CD14-positive monocyte (primary cell): Measurements from ENCODE around the gene SFTPB. TPM values are rescaled to one million over a fixed set of nuclear protein-coding genes. Genes with fewer than 3 reads are reported as not detected.

Experiments
- DNase-seq, 3 donors: peaks; one replicate each; pipeline ENCODE4 v3.0.0-alpha.2; 2011 to 2022
- H2AFZ ChIP-seq: 2 replicates; pipeline ENCODE4 v1.6.0; 2012; ENCODE audit warnings: mild to moderate bottlenecking, low read depth, low read length, inconsistent platforms; ENCODE audit not compliant: insufficient read depth, poor library complexity, severe bottlenecking
- H3K27ac ChIP-seq, 2 donors: 1 replicate in 1 of 2; 2 replicates in 1 of 2; pipeline ENCODE4 v1.5.1; 2012 to 2013; ENCODE audit warnings: low read length in 2 of 2, control low read depth in 1 of 2, inconsistent platforms in 1 of 2, low read depth in 1 of 2, mild to moderate bottlenecking in 1 of 2
- H3K27me3 ChIP-seq, 2 donors: one replicate each; pipeline versions ENCODE4 v1.6.0 to v1.6.1; 2011 to 2013; ENCODE audit warnings: low read length in 2 of 2; ENCODE audit not compliant: control insufficient read depth in 2 of 2, insufficient read depth in 2 of 2
- H3K36me3 ChIP-seq, 2 donors: replicated peaks in 1 of 2; 1 replicate in 1 of 2; 2 replicates in 1 of 2; pipeline versions ENCODE4 v1.5.1 to v1.6.1; 2012 to 2013; ENCODE audit warnings: low read length in 2 of 2, control low read depth in 1 of 2, inconsistent platforms in 1 of 2, mild to moderate bottlenecking in 1 of 2; ENCODE audit not compliant: insufficient read depth in 2 of 2, control insufficient read depth in 1 of 2
- H3K4me1 ChIP-seq, 2 donors: 1 replicate in 1 of 2; 2 replicates in 1 of 2; pipeline versions ENCODE4 v1.5.1 to v1.6.1; 2012 to 2013; ENCODE audit warnings: low read length in 2 of 2, control low read depth in 1 of 2, inconsistent platforms in 1 of 2, mild to moderate bottlenecking in 1 of 2, moderate library complexity in 1 of 2; ENCODE audit not compliant: insufficient read depth in 2 of 2, control insufficient read depth in 1 of 2
- H3K4me2 ChIP-seq: replicated peaks from 2 replicates; pipeline ENCODE3; 2012; ENCODE audit warnings: low read length, moderate library complexity, mild to moderate bottlenecking; ENCODE audit not compliant: poor library complexity, severe bottlenecking; ENCODE audit errors: extremely low read depth
- H3K4me3 ChIP-seq, 3 experiments: fragments of 200-600 bp in 1 of 3; sonication (generic) in 1 of 3; replicated peaks in 1 of 3; 1 replicate in 2 of 3; 2 replicates in 1 of 3; pipeline ENCODE4 v1.5.1; 2011 to 2013; ENCODE audit warnings: low read length in 3 of 3, mild to moderate bottlenecking in 3 of 3, control low read depth in 2 of 3, low read depth in 2 of 3, inconsistent platforms in 1 of 3, moderate library complexity in 1 of 3
- H3K79me2 ChIP-seq: 2 replicates; pipeline ENCODE4 v1.6.0; 2012; ENCODE audit warnings: mild to moderate bottlenecking, control low read depth, inconsistent platforms, low read length, moderate library complexity; ENCODE audit not compliant: insufficient read depth
- H3K9ac ChIP-seq: 2 replicates; pipeline ENCODE4 v1.6.0; 2017; ENCODE audit warnings: low read length, mild to moderate bottlenecking; ENCODE audit not compliant: insufficient read depth, poor library complexity, severe bottlenecking
- H3K9me3 ChIP-seq, 2 donors: replicated peaks in 1 of 2; 1 replicate in 1 of 2; 2 replicates in 1 of 2; pipeline versions ENCODE4 v1.5.1 to v1.6.1; 2012 to 2013; ENCODE audit warnings: low read length in 2 of 2, control low read depth in 1 of 2; ENCODE audit not compliant: control insufficient read depth in 1 of 2, insufficient read depth in 1 of 2
- H4K20me1 ChIP-seq: 2 replicates; pipeline ENCODE4 v1.6.0; 2012; ENCODE audit warnings: mild to moderate bottlenecking, low read length, control low read depth, moderate library complexity; ENCODE audit not compliant: insufficient read depth
- H3K27ac Mint-ChIP-seq, 7 donors: one replicate each; pipeline ENCODE4 v1.8.0; 2020; ENCODE audit warnings: mild to moderate bottlenecking in 7 of 7, mixed read lengths in 7 of 7, moderate library complexity in 6 of 7, inconsistent platforms in 2 of 7
- H3K27me3 Mint-ChIP-seq, 3 donors: one replicate each; pipeline ENCODE4 v1.8.0; 2021 to 2022; ENCODE audit warnings: low read depth in 3 of 3, mild to moderate bottlenecking in 3 of 3, mixed read lengths in 3 of 3, moderate library complexity in 3 of 3, inconsistent platforms in 1 of 3
- H3K36me3 Mint-ChIP-seq, 2 donors: one replicate each; pipeline ENCODE4 v1.8.0; 2020; ENCODE audit warnings: mixed read lengths in 2 of 2, inconsistent platforms in 1 of 2, mild to moderate bottlenecking in 1 of 2
- H3K4me1 Mint-ChIP-seq: one replicate; pipeline ENCODE4 v1.8.0; 2020; ENCODE audit warnings: mild to moderate bottlenecking, mixed read lengths
- H3K4me3 Mint-ChIP-seq, 2 donors: one replicate each; pipeline ENCODE4 v1.8.0; 2020; ENCODE audit warnings: mild to moderate bottlenecking in 2 of 2, mixed read lengths in 2 of 2, moderate library complexity in 1 of 2
- H3K9me3 Mint-ChIP-seq, 7 donors: one replicate each; pipeline ENCODE4 v1.8.0; 2020 to 2022; ENCODE audit warnings: mixed read lengths in 7 of 7, mild to moderate bottlenecking in 6 of 7, moderate library complexity in 6 of 7, inconsistent platforms in 2 of 7
- CTCF ChIP-seq: fragments of 200-600 bp; IDR thresholded peaks from one replicate; pipeline ENCODE4 v1.8.0; 2022; ENCODE audit warnings: antibody characterized with exemption, mild to moderate bottlenecking
- WGBS: methylation state at CpG from one replicate; pipeline ENCODE4 v1.1.5; 2013; ENCODE audit warnings: missing lambda C conversion rate; ENCODE audit not compliant: insufficient coverage; 5-methylcytosine and 5-hydroxymethylcytosine counted together
- intact Hi-C, 2 donors: fragments of 100-400 bp; cut with micrococcal nuclease; formaldehyde crosslinking; loops; one replicate each; pipeline versions ENCODE4 v1.15.0 to v1.15.1; 2023
- polyA plus RNA-seq, 3 donors: library from polyadenylated mRNA; depleted of rRNA in 1 of 3; unstranded in 2 of 3; stranded (reverse) in 1 of 3; fragments of 300-500 nt in 2 of 3; fragments of >200 nt in 1 of 3; fragmentation: Illumina TruSeq in 2 of 3; gene quantifications; 1 replicate in 2 of 3; 2 replicates in 1 of 3; pipeline ENCODE4 v1.2.3, GENCODE V29; 2012 to 2021

Gene SFTPB
- polyA plus RNA-seq, 3 donors = 0.18 to 0.47 TPM; not detected in 1

DNA sequence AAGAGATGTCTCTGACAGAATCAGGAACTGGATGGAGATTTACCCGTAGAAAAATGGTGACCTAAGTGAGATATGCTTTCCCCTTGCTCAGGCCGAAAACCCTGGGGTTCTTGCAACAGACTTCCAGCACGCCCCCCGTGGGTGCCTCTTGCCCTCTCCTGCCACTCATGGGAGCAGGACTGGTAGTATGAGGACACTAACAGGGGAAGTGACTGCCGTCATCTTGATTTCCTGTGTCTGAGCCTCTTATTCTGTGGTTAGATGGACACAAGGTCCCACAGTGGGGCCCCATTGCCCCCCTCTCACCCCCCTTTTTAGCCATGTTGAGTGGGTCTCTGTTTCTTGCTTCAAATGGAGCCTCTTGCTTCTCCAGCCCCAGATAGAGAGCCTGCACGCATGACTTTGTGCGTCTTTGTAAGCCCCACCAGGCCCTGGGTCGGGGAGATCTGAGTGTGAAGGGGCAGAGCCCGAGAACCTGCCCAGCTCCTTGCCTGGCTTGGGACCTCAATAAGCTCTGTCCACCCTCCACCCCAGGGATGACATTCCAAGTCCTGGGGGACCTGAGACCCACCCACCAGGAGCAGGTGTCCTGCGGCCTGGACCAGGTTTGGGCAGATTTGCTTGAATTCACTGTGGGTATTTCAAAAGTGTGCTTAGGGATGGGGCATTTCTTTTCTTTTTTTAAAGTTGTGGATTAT, 38.7 kb upstream of the SFTPB start:
- peak overlapping the region in 1 of 3 experiments; percentile 53 for H3K4me3 ChIP-seq
- intact Hi-C loops = loop anchor here in 1 of 2 donors (5.0 kb wide), 1 partner anchor 34 kb away; no protein-coding TSS in a partner anchor
- H3K4me2 ChIP-seq = peak overlapping the region; percentile 64
- H3K4me1 ChIP-seq = peaks cover 100% of the 10 kb centered on the region in 2 donors
- peak; percentile 92 to 98 (median 95) for DNase-seq
- no peaks in the 10 kb centered on the region for H3K36me3 ChIP-seq
- peaks cover 3 to 5% of the 10 kb centered on the region in 2 donors for H3K36me3 Mint-ChIP-seq
- H3K9me3 Mint-ChIP-seq = peaks cover 0 to 3% (median 2%) of the 10 kb centered on the region in 7 donors
- peak overlapping the region; percentile 97 to 100 (median 99) for H3K27ac Mint-ChIP-seq
- H3K27ac ChIP-seq = peak overlapping the region; percentile 97 to 99
- TF ChIP-seq CTCF = no peak
- H3K4me3 Mint-ChIP-seq = peak overlapping the region; percentile 7 to 52
- H3K27me3 Mint-ChIP-seq = no peaks in the 10 kb centered on the region
- H3K9ac ChIP-seq = peak overlapping the region; percentile 77
- no peaks in the 10 kb centered on the region for H3K79me2 ChIP-seq
- 16% methylated on average over 7 of the region's 10 CpGs for WGBS
- no peaks in the 10 kb centered on the region for H3K27me3 ChIP-seq
- H3K4me1 Mint-ChIP-seq = peaks cover 92% of the 10 kb centered on the region
- peak overlapping the region; percentile 5 for H2AFZ ChIP-seq
- no peaks in the 10 kb centered on the region for H4K20me1 ChIP-seq
- no peaks in the 10 kb centered on the region for H3K9me3 ChIP-seq

DNA sequence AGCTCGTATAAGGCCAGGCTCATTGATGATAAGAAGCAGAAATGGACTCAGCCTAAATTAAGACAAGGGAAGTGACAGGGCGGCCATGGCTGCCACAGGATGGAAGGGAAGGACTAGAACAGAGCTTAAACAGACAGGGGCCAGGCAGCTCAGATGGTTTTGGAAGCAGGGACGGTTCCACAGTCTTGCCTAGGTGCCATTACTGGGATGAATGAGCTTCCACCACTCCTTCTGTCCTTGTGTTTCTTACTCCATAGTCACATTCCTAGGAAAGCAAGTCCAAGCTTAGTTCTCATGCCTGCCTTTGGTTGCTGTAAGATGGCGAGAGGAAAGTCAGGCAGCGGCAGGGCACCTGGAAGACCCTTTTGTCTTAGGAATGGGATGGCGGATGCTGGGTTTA, 38.1 kb upstream of the SFTPB start:
- Mint-ChIP-seq H3K9me3 (peaks cover 0 to 4% (median 2%) of the 10 kb centered on the region in 7 donors), H3K36me3 (peaks cover 3 to 5% of the 10 kb centered on the region in 2 donors), H3K27ac (peak overlapping the region; percentile 97 to 100 (median 99)), H3K27me3 (no peaks in the 10 kb centered on the region), H3K4me1 (peaks cover 88% of the 10 kb centered on the region), H3K4me3 (peak overlapping the region in 1 of 2 donors; percentile 21)
- Histone ChIP-seq H3K4me1 (peaks cover 100% of the 10 kb centered on the region in 2 donors), H3K4me3 (peak overlapping the region in 1 of 3 experiments; percentile 53), H3K27me3 (no peaks in the 10 kb centered on the region), H3K4me2 (peak overlapping the region; percentile 64), H4K20me1 (no peaks in the 10 kb centered on the region), H3K27ac (peak overlapping the region; percentile 97 to 99), H2AFZ (no peak overlapping the region), H3K79me2 (no peaks in the 10 kb centered on the region), H3K36me3 (no peaks in the 10 kb centered on the region), H3K9ac (peak overlapping the region; percentile 77), H3K9me3 (no peaks in the 10 kb centered on the region)
- WGBS = 37% methylated on average over 3 of the region's 6 CpGs
- DNase-seq = no peak
- no peak for TF ChIP-seq CTCF
- intact Hi-C loops = loop anchor here in 1 of 2 donors (5.0 kb wide), 1 partner anchor 34 kb away; no protein-coding TSS in a partner anchor
